Measurements from ENCODE around the gene EXPH5.

The EXPH5 gene

DNA sequence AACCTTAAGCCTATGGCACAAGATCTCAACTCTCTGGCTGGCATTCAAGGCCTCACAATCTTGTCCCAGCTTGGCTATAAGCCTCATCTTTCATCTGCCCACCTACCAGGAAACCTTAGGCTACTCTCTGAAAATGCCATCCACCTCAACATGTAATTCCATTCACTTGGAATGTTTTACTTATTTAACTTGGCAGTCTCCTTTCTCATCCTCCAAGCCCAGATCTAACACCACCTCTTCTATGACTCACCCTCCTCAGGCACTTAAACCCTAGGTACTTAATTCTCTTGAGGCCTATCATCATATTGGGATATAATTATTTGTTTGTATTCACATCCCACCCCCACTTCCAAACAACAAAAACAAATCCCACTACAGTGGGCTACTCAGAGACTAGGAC lies 110.4 kb downstream of the EXPH5 start:
- POLR2A ChIA-PET = no interaction called here
- TF ChIP-seq SCRT2 (tag by site-specific recombination; IDR thresholded peaks at IDR 0.05) = no peak
- no peak for TF ChIP-seq ZNF530 (tag by site-specific recombination; IDR thresholded peaks at IDR 0.05; ENCODE audit: low read depth)
- no peak for TF ChIP-seq KLF1 (tag by site-specific recombination; IDR thresholded peaks at IDR 0.05)
- no peak for TF ChIP-seq ZNF37A (tag by site-specific recombination; IDR thresholded peaks at IDR 0.05)
- no peak for TF ChIP-seq ZNF785 (tag by site-specific recombination; IDR thresholded peaks at IDR 0.05)
- TF ChIP-seq KLF16 (tag by site-specific recombination; IDR thresholded peaks at IDR 0.05) = no peak
- TF ChIP-seq ZNF76 (tag by site-specific recombination; IDR thresholded peaks at IDR 0.05; ENCODE audit: borderline replicate concordance, low read depth) = no peak
- TF ChIP-seq, protein P1, sequence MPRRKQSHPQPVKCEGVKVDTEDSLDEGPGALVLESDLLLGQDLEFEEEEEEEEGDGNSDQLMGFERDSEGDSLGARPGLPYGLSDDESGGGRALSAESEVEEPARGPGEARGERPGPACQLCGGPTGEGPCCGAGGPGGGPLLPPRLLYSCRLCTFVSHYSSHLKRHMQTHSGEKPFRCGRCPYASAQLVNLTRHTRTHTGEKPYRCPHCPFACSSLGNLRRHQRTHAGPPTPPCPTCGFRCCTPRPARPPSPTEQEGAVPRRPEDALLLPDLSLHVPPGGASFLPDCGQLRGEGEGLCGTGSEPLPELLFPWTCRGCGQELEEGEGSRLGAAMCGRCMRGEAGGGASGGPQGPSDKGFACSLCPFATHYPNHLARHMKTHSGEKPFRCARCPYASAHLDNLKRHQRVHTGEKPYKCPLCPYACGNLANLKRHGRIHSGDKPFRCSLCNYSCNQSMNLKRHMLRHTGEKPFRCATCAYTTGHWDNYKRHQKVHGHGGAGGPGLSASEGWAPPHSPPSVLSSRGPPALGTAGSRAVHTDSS (tag by site-specific recombination; IDR thresholded peaks at IDR 0.05) = no peak
- no peak for TF ChIP-seq ZNF501 (tag by site-specific recombination; IDR thresholded peaks at IDR 0.05)
- TF ChIP-seq ZNF707 (tag by site-specific recombination; IDR thresholded peaks at IDR 0.05) = no peak
- no peak for TF ChIP-seq OVOL3 (tag by site-specific recombination; IDR thresholded peaks at IDR 0.05)
- no peak for TF ChIP-seq ZBTB48 (tag by site-specific recombination; IDR thresholded peaks at IDR 0.05)
- no peak for TF ChIP-seq ZNF449 (tag by site-specific recombination; IDR thresholded peaks at IDR 0.05)
- no peak for TF ChIP-seq HOXA7 (CRISPR knock-in tag; IDR thresholded peaks at IDR 0.05; ENCODE audit: borderline replicate concordance)
- TF ChIP-seq PRDM2 (tag by site-specific recombination; IDR thresholded peaks at IDR 0.05; ENCODE audit: borderline replicate concordance) = no peak
- TF ChIP-seq ZNF600 (tag by site-specific recombination; IDR thresholded peaks at IDR 0.05) = no peak
- TF ChIP-seq ZNF132 (tag by site-specific recombination; IDR thresholded peaks at IDR 0.05; ENCODE audit: borderline replicate concordance) = no peak
- TF ChIP-seq BCL11B (tag by site-specific recombination; IDR thresholded peaks at IDR 0.05; ENCODE audit: low read depth) = no peak
- TF ChIP-seq HOXC10 (CRISPR knock-in tag; IDR thresholded peaks at IDR 0.05) = no peak
- Histone ChIP-seq H3K4me3 (ENCODE audit: low read depth, low read length) (no peak overlapping the region), H3K27ac (ENCODE audit: extremely low read depth, low read depth, low read length) (no peak overlapping the region), H3K9me3 (ENCODE audit: control insufficient read depth, insufficient read depth, low read depth, low read length) (no peaks in the 10 kb centered on the region), H3K36me3 (ENCODE audit: control insufficient read depth in 2 of 2, insufficient read depth in 1 of 2, low read length in 2 of 2) (peaks cover 14 to 88% of the 10 kb centered on the region in 2 experiments), H3K4me1 (ENCODE audit: control insufficient read depth, insufficient read depth, low read length) (no peaks in the 10 kb centered on the region)
- CTCF ChIA-PET = interaction anchor here (0.6 kb wide), 1 partner anchor 230 kb away, joined by 4 read pairs; no protein-coding TSS in a partner anchor
